GM13977 (cell line): ENCODE measurements around the gene NTMT1.

Experiments used
- DNase-seq: peaks from one replicate; pipeline ENCODE4 v3.0.0; 2012; ENCODE audit warnings: low spot score
- in situ Hi-C: fragments of 300-500 bp; cut with MboI; formaldehyde crosslinking; loops from one replicate; pipeline ENCODE4 v1.12.0; 2022; ENCODE audit warnings: low sequenced_read_pairs, low pct_unique_long_range_greater_than_20kb, mixed read lengths, inconsistent platforms; ENCODE audit not compliant: unreplicated experiment
- TF ChIP-seq, protein P1 (sequence below): IDR thresholded peaks from 2 replicates; pipeline ENCODE4 v1.5.1; 2012; ENCODE audit warnings: mild to moderate bottlenecking, control low read depth; ENCODE audit not compliant: insufficient read depth; ENCODE audit errors: extremely low read depth, missing control alignments

The NTMT1 gene

DNA sequence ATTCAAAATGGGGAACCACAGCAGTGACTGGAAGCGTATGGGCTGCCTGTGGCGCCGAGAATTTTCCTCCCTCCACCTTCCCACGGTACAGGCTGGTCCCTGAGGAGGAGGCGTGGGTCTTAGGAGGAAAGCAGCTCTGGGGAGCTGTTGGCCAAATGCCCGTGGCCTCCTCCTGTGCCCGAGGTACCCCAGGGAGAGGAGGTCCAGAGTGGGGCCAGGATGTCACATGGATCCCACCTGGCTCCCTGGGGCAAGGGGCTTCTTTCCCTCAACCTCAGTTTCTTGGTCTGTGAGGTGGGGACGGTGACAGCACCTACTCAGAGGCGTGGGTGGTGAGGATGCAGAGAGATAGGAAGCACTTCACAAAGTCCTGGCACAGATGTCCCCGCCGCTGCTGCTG is 56.0 kb downstream of the NTMT1 start:
- in situ Hi-C loops, result no loop called here
- DNase-seq, result no peak
- TF ChIP-seq, protein P1, sequence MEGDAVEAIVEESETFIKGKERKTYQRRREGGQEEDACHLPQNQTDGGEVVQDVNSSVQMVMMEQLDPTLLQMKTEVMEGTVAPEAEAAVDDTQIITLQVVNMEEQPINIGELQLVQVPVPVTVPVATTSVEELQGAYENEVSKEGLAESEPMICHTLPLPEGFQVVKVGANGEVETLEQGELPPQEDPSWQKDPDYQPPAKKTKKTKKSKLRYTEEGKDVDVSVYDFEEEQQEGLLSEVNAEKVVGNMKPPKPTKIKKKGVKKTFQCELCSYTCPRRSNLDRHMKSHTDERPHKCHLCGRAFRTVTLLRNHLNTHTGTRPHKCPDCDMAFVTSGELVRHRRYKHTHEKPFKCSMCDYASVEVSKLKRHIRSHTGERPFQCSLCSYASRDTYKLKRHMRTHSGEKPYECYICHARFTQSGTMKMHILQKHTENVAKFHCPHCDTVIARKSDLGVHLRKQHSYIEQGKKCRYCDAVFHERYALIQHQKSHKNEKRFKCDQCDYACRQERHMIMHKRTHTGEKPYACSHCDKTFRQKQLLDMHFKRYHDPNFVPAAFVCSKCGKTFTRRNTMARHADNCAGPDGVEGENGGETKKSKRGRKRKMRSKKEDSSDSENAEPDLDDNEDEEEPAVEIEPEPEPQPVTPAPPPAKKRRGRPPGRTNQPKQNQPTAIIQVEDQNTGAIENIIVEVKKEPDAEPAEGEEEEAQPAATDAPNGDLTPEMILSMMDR, result no peak

DNA sequence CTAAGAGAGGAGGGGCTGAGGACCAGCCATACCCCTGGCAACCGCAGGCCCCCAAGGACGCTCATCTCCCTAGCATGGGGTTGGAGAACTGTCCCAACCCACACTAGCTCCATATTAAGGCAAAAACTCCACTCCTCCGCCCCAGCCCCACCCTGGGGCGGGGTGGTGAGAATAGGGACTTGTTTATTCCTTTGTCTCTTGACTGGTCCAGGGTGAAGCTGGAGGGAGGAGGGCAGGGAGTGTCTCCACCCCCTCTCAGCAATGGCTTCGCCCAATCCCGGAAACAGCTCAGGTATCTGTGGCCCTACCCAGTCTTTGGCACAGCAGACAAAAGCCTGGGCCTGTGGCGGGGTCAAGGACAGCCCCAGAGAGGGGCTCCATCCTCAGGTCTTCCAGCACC is 56.4 kb downstream of the NTMT1 start:
- DNase-seq, result no peak
- TF ChIP-seq, protein P1, result no peak
- in situ Hi-C loops, result no loop called here

GRCh38 chr9:129685220-129685932 is 59.4 kb downstream of the NTMT1 start:
- in situ Hi-C loops, result no loop called here
- TF ChIP-seq, protein P1, result no peak
- DNase-seq, result no peak
